Fibroblast of the aortic adventitia (primary cell): ENCODE data around the gene AIM2. TPM values are rescaled to one million over a fixed set of nuclear protein-coding genes. Genes with fewer than 3 reads are reported as not detected.
"Not testable (repeated sequence)": the region's sequence is repeated elsewhere in the genome, so short reads cannot be mapped to it uniquely, and the experiment has no call there.

Experiments used
- DNase-seq: peaks from one replicate; pipeline ENCODE4 v3.0.0-alpha.2; 2010; ENCODE audit warnings: low read depth
- H3K4me3 ChIP-seq: 2 replicates; pipeline ENCODE4 v1.5.1; 2011; ENCODE audit warnings: low read depth, mild to moderate bottlenecking, control low read depth, low read length, moderate library complexity
- CTCF ChIP-seq: IDR thresholded peaks from 2 replicates; pipeline ENCODE4 v1.5.1; 2011; ENCODE audit warnings: mild to moderate bottlenecking, low read length, control low read depth, inconsistent platforms; ENCODE audit not compliant: insufficient read depth
- total RNA-seq: library from RNA; depleted of rRNA; stranded (reverse); fragments of >200 nt; gene quantifications from 2 replicates; pipeline ENCODE4 v1.2.3, GENCODE V29; 2012; ENCODE audit warnings: low replicate concordance

Gene AIM2
- not detected in 2 replicates for total RNA-seq

- no peak for DNase-seq
- TF ChIP-seq CTCF: no peak
- no peak within 1 kb of the TSS for H3K4me3 ChIP-seq
Measured at GRCh38 chr1:159076438-159077119, at the start of gene AIM2. TSS of gene AIM2 (minus strand) at chr1:159076766. CDS start at chr1:159073499, 3,267 bp downstream.

GRCh38 chr1:159123587-159123986, 47.0 kb upstream of the AIM2 start:
- no peak for DNase-seq
- no peak for TF ChIP-seq CTCF
- H3K4me3 ChIP-seq: no peak overlapping the region

GRCh38 chr1:159122005-159122621, 45.5 kb upstream of the AIM2 start:
- no peak for TF ChIP-seq CTCF
- DNase-seq: peak; percentile 69
- H3K4me3 ChIP-seq: no peak overlapping the region

- no peak for DNase-seq
- TF ChIP-seq CTCF: no peak
- H3K4me3 ChIP-seq: no peak overlapping the region
Measured at GRCh38 chr1:159121526-159121925, 45.0 kb upstream of the AIM2 start.

- TF ChIP-seq CTCF: no peak
- DNase-seq: no peak
- no peak overlapping the region for H3K4me3 ChIP-seq
Measured at GRCh38 chr1:159120317-159120716, 43.8 kb upstream of the AIM2 start.

- no peak overlapping the region for H3K4me3 ChIP-seq
- DNase-seq: no peak
- TF ChIP-seq CTCF: no peak
Measured at GRCh38 chr1:159113596-159114433, 37.2 kb upstream of the AIM2 start.

- DNase-seq: peak; percentile 24
- not testable (repeated sequence) for H3K4me3 ChIP-seq
Measured at GRCh38 chr1:159103021-159103420, 26.5 kb upstream of the AIM2 start.
